H1 (cell line): ENCODE results near the gene UBE2E3. TPM values are rescaled to one million over a fixed set of nuclear protein-coding genes. Genes with fewer than 3 reads are reported as not detected.
A peak's percentile ranks its signal among the peaks of the same experiment; 100 is the strongest.

Experiments
- CTCF ChIA-PET: fragments of 300-600 bp; sonication (Branson Sonifier 250); formaldehyde crosslinking; loops from one replicate; lab custom pipeline; 2021; ENCODE audit not compliant: partially characterized antibody; lab: Charles Lee
- POLR2A ChIA-PET: fragments of 300-600 bp; sonication (Branson Sonifier 250); formaldehyde crosslinking; loops from one replicate; lab custom pipeline; 2021; ENCODE audit warnings: inconsistent platforms; ENCODE audit not compliant: partially characterized antibody; lab: Charles Lee
- DNase-seq, 2 experiments: peaks; one replicate each; pipeline versions ENCODE4 v3.0.0 to v3.0.0-alpha.2; 2010 to 2022; ENCODE audit warnings: low spot score in 2 of 2, low read depth in 1 of 2, mixed read lengths in 1 of 2
- FAIRE-seq: peaks from 2 replicates; lab custom pipeline; 2011; peaks lifted over from hg19 to GRCh38; lab: Jason Lieb, UNC
- H2AFZ ChIP-seq: 2 replicates; pipeline ENCODE4 v1.8.1; 2012; ENCODE audit warnings: low read length, inconsistent platforms
- H2AK5ac ChIP-seq: 2 replicates; pipeline ENCODE4 v1.6.1; 2013; ENCODE audit warnings: low read depth, low read length
- H2BK120ac ChIP-seq: replicated peaks from 2 replicates; pipeline ENCODE3; 2013; ENCODE audit warnings: low read depth, low read length, inconsistent platforms
- H2BK12ac ChIP-seq: 2 replicates; pipeline ENCODE4 v1.6.1; 2013; ENCODE audit warnings: low read depth, low read length
- H2BK15ac ChIP-seq: 2 replicates; pipeline ENCODE4 v1.6.1; 2013; ENCODE audit warnings: low read length
- H2BK20ac ChIP-seq: 2 replicates; pipeline ENCODE4 v1.6.1; 2013; ENCODE audit warnings: low read length
- H2BK5ac ChIP-seq: 2 replicates; pipeline ENCODE4 v1.6.1; 2013; ENCODE audit warnings: low read depth, low read length
- H3K14ac ChIP-seq: 2 replicates; pipeline ENCODE4 v1.6.1; 2013; ENCODE audit warnings: inconsistent platforms; ENCODE audit not compliant: insufficient read length
- H3K18ac ChIP-seq: 2 replicates; pipeline ENCODE4 v1.6.1; 2013; ENCODE audit warnings: low read length; ENCODE audit errors: extremely low read depth
- H3K23ac ChIP-seq: 2 replicates; pipeline ENCODE4 v1.6.1; 2013; ENCODE audit warnings: inconsistent platforms; ENCODE audit not compliant: insufficient read length
- H3K23me2 ChIP-seq: 2 replicates; pipeline ENCODE4 v1.6.1; 2013; ENCODE audit warnings: low read depth, low read length
- H3K27ac ChIP-seq: 2 replicates; pipeline ENCODE4 v1.6.1; 2011; ENCODE audit warnings: low read depth, low read length, inconsistent platforms
- H3K27me3 ChIP-seq, 4 experiments: replicated peaks in 1 of 4; 1 replicate in 1 of 4; 2 replicates in 3 of 4; pipeline versions ENCODE4 v1.6.1 to v1.8.1; 2011 to 2013; ENCODE audit warnings: low read length in 3 of 4, mild to moderate bottlenecking in 3 of 4, inconsistent platforms in 2 of 4, mixed read lengths in 2 of 4, moderate library complexity in 1 of 4; ENCODE audit not compliant: control insufficient read depth in 3 of 4, insufficient read depth in 3 of 4; ENCODE audit errors: extremely low read depth in 1 of 4
- H3K36me3 ChIP-seq, 4 experiments: 2 replicates each; pipeline versions ENCODE4 v1.6.1 to v1.8.1; 2011 to 2013; ENCODE audit warnings: mild to moderate bottlenecking in 4 of 4, low read length in 3 of 4, moderate library complexity in 2 of 4, control low read depth in 1 of 4, inconsistent platforms in 1 of 4; ENCODE audit not compliant: insufficient read depth in 4 of 4, control insufficient read depth in 2 of 4
- H3K4ac ChIP-seq: replicated peaks from 2 replicates; pipeline ENCODE3; 2013; ENCODE audit warnings: low read length, low read depth, mixed read lengths, inconsistent platforms; ENCODE audit not compliant: insufficient read length
- H3K4me1 ChIP-seq, 4 experiments: replicated peaks in 1 of 4; 1 replicate in 1 of 4; 2 replicates in 3 of 4; pipeline versions ENCODE4 v1.6.1 to v1.8.1; 2011 to 2013; ENCODE audit warnings: low read length in 3 of 4, inconsistent platforms in 2 of 4, mixed read lengths in 1 of 4; ENCODE audit not compliant: insufficient read depth in 4 of 4, control insufficient read depth in 3 of 4
- H3K4me2 ChIP-seq, 2 experiments: 2 replicates each; pipeline versions ENCODE4 v1.6.1 to v1.8.1; 2011 to 2013; ENCODE audit warnings: low read depth in 2 of 2, low read length in 2 of 2, control low read depth in 1 of 2, inconsistent platforms in 1 of 2, mild to moderate bottlenecking in 1 of 2; ENCODE audit not compliant: insufficient read depth in 1 of 2
- H3K4me3 ChIP-seq, 4 experiments: fragments of 200-600, 300-600 bp in 1 of 4; sonication (generic), shearing (Covaris generic), sonication (Bioruptor Twin) in 1 of 4; 2 replicates each; pipeline versions ENCODE4 v1.5.1 to v1.8.1; 2011 to 2016; ENCODE audit warnings: low read length in 4 of 4, low read depth in 3 of 4, control low read depth in 2 of 4, inconsistent platforms in 2 of 4, mild to moderate bottlenecking in 2 of 4, mixed read lengths in 1 of 4, moderate library complexity in 1 of 4; ENCODE audit not compliant: insufficient read depth in 2 of 4; ENCODE audit errors: extremely low read depth in 1 of 4
- H3K56ac ChIP-seq: replicated peaks from 2 replicates; pipeline ENCODE3; 2013; ENCODE audit warnings: low read depth, mild to moderate bottlenecking, mixed read lengths, low read length, inconsistent platforms; ENCODE audit not compliant: insufficient read length
- H3K79me1 ChIP-seq: 2 replicates; pipeline ENCODE4 v1.6.1; 2013; ENCODE audit warnings: low read depth, low read length, control low read depth
- H3K79me2 ChIP-seq, 2 experiments: 2 replicates each; pipeline versions ENCODE4 v1.6.1 to v1.8.1; 2012 to 2013; ENCODE audit warnings: low read length in 2 of 2, mild to moderate bottlenecking in 2 of 2, inconsistent platforms in 1 of 2; ENCODE audit not compliant: insufficient read depth in 2 of 2, control insufficient read depth in 1 of 2
- H3K9ac ChIP-seq, 4 experiments: replicated peaks in 1 of 4; 1 replicate in 1 of 4; 2 replicates in 3 of 4; pipeline versions ENCODE4 v1.6.1 to v1.8.1; 2011 to 2013; ENCODE audit warnings: low read depth in 3 of 4, low read length in 3 of 4, control low read depth in 2 of 4, mild to moderate bottlenecking in 2 of 4, moderate library complexity in 2 of 4, inconsistent platforms in 1 of 4; ENCODE audit errors: extremely low read depth in 1 of 4
- H3K9me3 ChIP-seq, 2 experiments: 2 replicates each; pipeline versions ENCODE4 v1.6.1 to v1.8.1; 2012 to 2013; ENCODE audit warnings: mild to moderate bottlenecking in 2 of 2, moderate library complexity in 2 of 2, control low read depth in 1 of 2, inconsistent platforms in 1 of 2, low read depth in 1 of 2, low read length in 1 of 2, mixed read lengths in 1 of 2; ENCODE audit not compliant: insufficient read depth in 2 of 2
- H4K20me1 ChIP-seq, 2 experiments: replicated peaks in 1 of 2; 2 replicates each; pipeline versions ENCODE3 to v1.8.1; 2011 to 2013; ENCODE audit warnings: inconsistent platforms in 2 of 2, low read length in 2 of 2, mild to moderate bottlenecking in 1 of 2; ENCODE audit not compliant: insufficient read depth in 2 of 2, control insufficient read depth in 1 of 2
- H4K5ac ChIP-seq: 2 replicates; pipeline ENCODE4 v1.6.1; 2013; ENCODE audit warnings: low read length, low read depth, mixed read lengths, inconsistent platforms; ENCODE audit not compliant: insufficient read length
- H4K8ac ChIP-seq: 2 replicates; pipeline ENCODE4 v1.8.0; 2013; ENCODE audit warnings: mild to moderate bottlenecking, moderate library complexity, low read length, inconsistent platforms; ENCODE audit not compliant: insufficient read depth; ENCODE audit errors: extremely low read depth
- H4K91ac ChIP-seq: replicated peaks from 2 replicates; pipeline ENCODE3; 2013; ENCODE audit warnings: low read length, mixed read lengths, inconsistent platforms; ENCODE audit not compliant: insufficient read length
- BRCA1 ChIP-seq: IDR thresholded peaks from 2 replicates; pipeline ENCODE4 v1.6.1; 2012; ENCODE audit warnings: low read depth, low read length, improper control_type of control experiment
- CTBP2 ChIP-seq: IDR thresholded peaks from 2 replicates; pipeline ENCODE4 v1.7.0; 2011; ENCODE audit warnings: borderline replicate concordance, mild to moderate bottlenecking, moderate library complexity, mixed read lengths, low read length; ENCODE audit not compliant: insufficient read depth, insufficient read length
- KDM1A ChIP-seq: fragments of 200-600, 300-600 bp; sonication (generic); IDR thresholded peaks from 2 replicates; pipeline ENCODE4 v1.7.1; 2016; ENCODE audit warnings: mild to moderate bottlenecking, low read length, borderline replicate concordance
- RXRA ChIP-seq: IDR thresholded peaks from 2 replicates; pipeline ENCODE4 v1.6.1; 2011; ENCODE audit warnings: low read depth, mild to moderate bottlenecking, low read length, moderate library complexity; ENCODE audit not compliant: insufficient read depth
- TEAD4 ChIP-seq: IDR thresholded peaks from 2 replicates; pipeline ENCODE4 v1.6.1; 2012; ENCODE audit warnings: low read depth, low read length, inconsistent platforms, mixed read lengths
- polyA plus RNA-seq, 7 experiments: library from polyadenylated mRNA; depleted of rRNA in 3 of 7; stranded (reverse) in 5 of 7; unstranded in 2 of 7; fragments of >200 nt in 5 of 7; fragments of 200-250 nt in 2 of 7; gene quantifications; 1 replicate in 5 of 7; 2 replicates in 1 of 7; 4 replicates in 1 of 7; pipeline versions ENCODE4 v1.2.1 to v1.2.3, GENCODE V29; 2011 to 2013; ENCODE audit warnings: missing spikeins in 2 of 7, mixed read lengths in 2 of 7
- total RNA-seq: library from RNA; stranded (reverse); fragmentation: NEBNext Ultra II Directional; extraction: Animal tissue kit (Norgen Biotek cat#: 25700); gene quantifications from 2 replicates; pipeline ENCODE4 v1.2.1, GENCODE V29; 2021
- TF ChIP-seq, protein P1 (sequence below): IDR thresholded peaks from 2 replicates; pipeline ENCODE4 v1.6.1; 2012; ENCODE audit warnings: low read length, inconsistent platforms

UBE2E3 gene
- total and polyA plus RNA-seq, 2 of the 8 experiments (the other 6 are each of a cell fraction or from before 2014, with no cell fraction given), result 106 to 132 TPM

DNA sequence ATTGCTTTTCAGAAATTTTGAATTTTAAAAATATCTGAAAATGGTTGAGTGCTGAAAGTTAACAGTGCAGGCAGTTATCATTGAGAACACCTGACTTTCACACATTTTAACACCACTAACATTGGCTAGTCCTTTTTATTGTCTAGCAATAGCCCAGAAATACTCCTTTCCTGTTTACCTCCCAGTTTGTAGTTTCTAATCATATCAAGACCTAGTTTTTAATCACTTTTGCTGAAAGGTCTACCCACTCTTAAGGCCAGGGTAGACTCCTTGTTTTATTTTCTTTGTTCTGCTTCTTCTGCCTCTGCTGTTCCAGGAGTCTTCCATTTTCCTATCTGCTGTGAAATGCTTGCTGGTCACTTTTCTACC is 72.1 kb downstream of the UBE2E3 start:
- Histone ChIP-seq H2AK5ac (no peak overlapping the region), H3K14ac (no peak overlapping the region), H4K91ac (no peak overlapping the region), H3K9me3 (no peaks in the 10 kb centered on the region), H3K27me3 (no peaks in the 10 kb centered on the region), H3K9ac (peak overlapping the region in 1 of 4 experiments; percentile 17; a peak in 1 of 7 replicates), H3K4me1 (no peaks in the 10 kb centered on the region; a peak in 1 of 7 replicates), H2BK12ac (no peak overlapping the region), H3K4me2 (no peak overlapping the region), H2BK20ac (no peak overlapping the region), H3K79me1 (peaks cover 4% of the 10 kb centered on the region; the same call in 1 of the 2 replicates), H3K36me3 (no peaks in the 10 kb centered on the region), H3K56ac (no peak overlapping the region), H4K8ac (no peak overlapping the region), H3K23ac (no peak overlapping the region), H3K27ac (no peak overlapping the region), H2BK120ac (no peak overlapping the region), H3K18ac (no peak overlapping the region), H2BK15ac (no peak overlapping the region), H2AFZ (no peak overlapping the region), H3K4me3 (no peak overlapping the region), H4K20me1 (peaks cover 0 to 4% of the 10 kb centered on the region in 2 experiments), H3K23me2 (no peaks in the 10 kb centered on the region), H4K5ac (no peak overlapping the region), H3K4ac (no peak overlapping the region), H3K79me2 (peaks cover 0 to 76% of the 10 kb centered on the region in 2 experiments; a peak in 2 of 4 replicates), H2BK5ac (no peak overlapping the region)
- DNase-seq, result no peak
- CTCF ChIA-PET, result no interaction called here
- TF ChIP-seq, protein P1, sequence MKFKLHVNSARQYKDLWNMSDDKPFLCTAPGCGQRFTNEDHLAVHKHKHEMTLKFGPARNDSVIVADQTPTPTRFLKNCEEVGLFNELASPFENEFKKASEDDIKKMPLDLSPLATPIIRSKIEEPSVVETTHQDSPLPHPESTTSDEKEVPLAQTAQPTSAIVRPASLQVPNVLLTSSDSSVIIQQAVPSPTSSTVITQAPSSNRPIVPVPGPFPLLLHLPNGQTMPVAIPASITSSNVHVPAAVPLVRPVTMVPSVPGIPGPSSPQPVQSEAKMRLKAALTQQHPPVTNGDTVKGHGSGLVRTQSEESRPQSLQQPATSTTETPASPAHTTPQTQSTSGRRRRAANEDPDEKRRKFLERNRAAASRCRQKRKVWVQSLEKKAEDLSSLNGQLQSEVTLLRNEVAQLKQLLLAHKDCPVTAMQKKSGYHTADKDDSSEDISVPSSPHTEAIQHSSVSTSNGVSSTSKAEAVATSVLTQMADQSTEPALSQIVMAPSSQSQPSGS, result no peak
- TF ChIP-seq RXRA, result no peak
- TF ChIP-seq KDM1A, result no peak
- TF ChIP-seq CTBP2, result no peak
- no peak for TF ChIP-seq BRCA1
- no peak for TF ChIP-seq TEAD4
- no peak for FAIRE-seq
- POLR2A ChIA-PET, result no interaction called here
